Osteoblast (primary cell): ENCODE measurements around the gene PDLIM5. TPM values are rescaled to one million over a fixed set of nuclear protein-coding genes. Genes with fewer than 3 reads are reported as not detected.

Experiments
- DNase-seq: peaks from one replicate; pipeline ENCODE4 v3.0.0; 2011; ENCODE audit warnings: low spot score, mixed read lengths; ENCODE audit not compliant: insufficient read length; ENCODE audit errors: missing footprints
- H2AFZ ChIP-seq: 2 replicates; pipeline ENCODE4 v1.6.0; 2011; ENCODE audit warnings: mild to moderate bottlenecking, low read length
- H3K27ac ChIP-seq: 2 replicates; pipeline ENCODE4 v1.5.1; 2011; ENCODE audit warnings: mild to moderate bottlenecking, low read depth, low read length, moderate library complexity
- H3K27me3 ChIP-seq: 2 replicates; pipeline ENCODE4 v1.6.0; 2012; ENCODE audit warnings: mild to moderate bottlenecking, control low read depth, inconsistent platforms, low read length, moderate library complexity; ENCODE audit not compliant: insufficient read depth
- H3K36me3 ChIP-seq: 2 replicates; pipeline ENCODE4 v1.5.1; 2011; ENCODE audit warnings: mild to moderate bottlenecking, low read length, control low read depth, moderate library complexity; ENCODE audit not compliant: insufficient read depth
- H3K4me1 ChIP-seq: 2 replicates; pipeline ENCODE4 v1.5.1; 2011; ENCODE audit warnings: mild to moderate bottlenecking, low read length, control low read depth, moderate library complexity; ENCODE audit not compliant: insufficient read depth
- H3K4me2 ChIP-seq: 2 replicates; pipeline ENCODE4 v1.6.0; 2011; ENCODE audit warnings: mild to moderate bottlenecking, low read length; ENCODE audit not compliant: insufficient read depth
- H3K4me3 ChIP-seq: fragments of 200-600 bp; sonication (generic); 3 replicates; pipeline ENCODE4 v1.5.1; 2012; ENCODE audit warnings: mild to moderate bottlenecking, low read length, inconsistent platforms; ENCODE audit not compliant: insufficient read depth
- H3K79me2 ChIP-seq: 2 replicates; pipeline ENCODE4 v1.6.0; 2012; ENCODE audit warnings: mild to moderate bottlenecking, low read length, control low read depth, inconsistent platforms; ENCODE audit not compliant: insufficient read depth
- H3K9me3 ChIP-seq: 2 replicates; pipeline ENCODE4 v1.5.1; 2011; ENCODE audit warnings: low read depth, low read length, control low read depth
- H4K20me1 ChIP-seq: 2 replicates; pipeline ENCODE4 v1.6.0; 2012; ENCODE audit warnings: mild to moderate bottlenecking, low read length, control low read depth; ENCODE audit not compliant: insufficient read depth
- total RNA-seq: library from RNA; depleted of rRNA; stranded (reverse); fragments of >200 nt; gene quantifications from 2 replicates; pipeline ENCODE4 v1.2.3, GENCODE V29; 2012
- TF ChIP-seq, protein P1 (sequence below): IDR thresholded peaks from 2 replicates; pipeline ENCODE4 v1.5.1; 2011; ENCODE audit warnings: mild to moderate bottlenecking, low read depth, low read length, moderate library complexity; ENCODE audit errors: extremely low read depth

PDLIM5 gene
- total RNA-seq, 1 donor, result 312 TPM

DNA sequence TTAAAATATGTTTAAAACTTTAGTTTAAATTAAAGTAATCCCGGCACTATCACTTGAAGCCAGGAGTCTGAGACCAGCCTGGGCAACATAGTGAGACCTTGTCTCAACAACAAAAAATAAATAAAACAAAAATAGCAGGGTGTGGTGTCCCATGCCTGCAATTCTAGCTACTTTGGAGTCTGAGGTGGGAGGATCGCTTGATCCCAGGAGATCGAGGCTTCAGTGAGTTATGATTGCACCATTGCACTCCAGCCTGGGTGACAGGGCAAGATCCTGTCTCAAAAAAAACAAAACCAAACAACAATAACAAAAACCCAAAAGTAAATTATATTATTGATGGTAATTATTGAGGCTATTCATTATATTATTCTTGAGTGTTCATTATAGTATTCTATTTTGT lies 9.9 kb upstream of the PDLIM5 start:
- Histone ChIP-seq H3K4me1 (peaks cover 25% of the 10 kb centered on the region), H3K79me2 (no peaks in the 10 kb centered on the region), H3K9me3 (no peaks in the 10 kb centered on the region), H3K27ac (no peak overlapping the region), H3K4me3 (no peak overlapping the region), H3K27me3 (no peaks in the 10 kb centered on the region), H3K36me3 (no peaks in the 10 kb centered on the region), H3K4me2 (no peak overlapping the region), H2AFZ (no peak overlapping the region), H4K20me1 (no peaks in the 10 kb centered on the region)
- TF ChIP-seq, protein P1, sequence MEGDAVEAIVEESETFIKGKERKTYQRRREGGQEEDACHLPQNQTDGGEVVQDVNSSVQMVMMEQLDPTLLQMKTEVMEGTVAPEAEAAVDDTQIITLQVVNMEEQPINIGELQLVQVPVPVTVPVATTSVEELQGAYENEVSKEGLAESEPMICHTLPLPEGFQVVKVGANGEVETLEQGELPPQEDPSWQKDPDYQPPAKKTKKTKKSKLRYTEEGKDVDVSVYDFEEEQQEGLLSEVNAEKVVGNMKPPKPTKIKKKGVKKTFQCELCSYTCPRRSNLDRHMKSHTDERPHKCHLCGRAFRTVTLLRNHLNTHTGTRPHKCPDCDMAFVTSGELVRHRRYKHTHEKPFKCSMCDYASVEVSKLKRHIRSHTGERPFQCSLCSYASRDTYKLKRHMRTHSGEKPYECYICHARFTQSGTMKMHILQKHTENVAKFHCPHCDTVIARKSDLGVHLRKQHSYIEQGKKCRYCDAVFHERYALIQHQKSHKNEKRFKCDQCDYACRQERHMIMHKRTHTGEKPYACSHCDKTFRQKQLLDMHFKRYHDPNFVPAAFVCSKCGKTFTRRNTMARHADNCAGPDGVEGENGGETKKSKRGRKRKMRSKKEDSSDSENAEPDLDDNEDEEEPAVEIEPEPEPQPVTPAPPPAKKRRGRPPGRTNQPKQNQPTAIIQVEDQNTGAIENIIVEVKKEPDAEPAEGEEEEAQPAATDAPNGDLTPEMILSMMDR, result no peak
- DNase-seq, result no peak

DNA sequence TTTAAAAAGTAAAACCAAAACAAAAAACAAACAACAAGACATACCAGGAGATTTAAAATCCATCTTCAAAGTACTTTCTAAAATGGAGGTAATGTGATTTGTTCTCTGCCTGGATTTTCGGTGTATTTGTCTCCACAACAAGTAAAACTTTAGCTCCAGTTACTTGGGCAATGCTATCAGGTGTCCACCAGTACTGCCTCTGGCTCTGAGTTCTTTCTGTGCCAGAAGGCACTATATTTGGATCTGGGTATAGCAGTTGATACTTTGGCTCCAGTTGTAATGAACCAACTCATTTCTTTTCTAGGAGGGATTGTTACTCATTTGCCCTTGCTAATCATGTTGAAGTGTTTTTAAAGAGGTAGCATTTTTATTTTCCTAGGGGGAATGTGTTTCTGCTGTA lies 9.5 kb upstream of the PDLIM5 start:
- H3K4me3 ChIP-seq, result no peak overlapping the region
- no peaks in the 10 kb centered on the region for H4K20me1 ChIP-seq
- no peak overlapping the region for H3K4me2 ChIP-seq
- H3K4me1 ChIP-seq, result peaks cover 30% of the 10 kb centered on the region
- H2AFZ ChIP-seq, result peak overlapping the region; percentile 60
- TF ChIP-seq, protein P1, result no peak
- no peaks in the 10 kb centered on the region for H3K9me3 ChIP-seq
- H3K27me3 ChIP-seq, result no peaks in the 10 kb centered on the region
- DNase-seq, result peak; percentile 54
- no peak overlapping the region for H3K27ac ChIP-seq
- no peaks in the 10 kb centered on the region for H3K79me2 ChIP-seq
- H3K36me3 ChIP-seq, result no peaks in the 10 kb centered on the region

DNA sequence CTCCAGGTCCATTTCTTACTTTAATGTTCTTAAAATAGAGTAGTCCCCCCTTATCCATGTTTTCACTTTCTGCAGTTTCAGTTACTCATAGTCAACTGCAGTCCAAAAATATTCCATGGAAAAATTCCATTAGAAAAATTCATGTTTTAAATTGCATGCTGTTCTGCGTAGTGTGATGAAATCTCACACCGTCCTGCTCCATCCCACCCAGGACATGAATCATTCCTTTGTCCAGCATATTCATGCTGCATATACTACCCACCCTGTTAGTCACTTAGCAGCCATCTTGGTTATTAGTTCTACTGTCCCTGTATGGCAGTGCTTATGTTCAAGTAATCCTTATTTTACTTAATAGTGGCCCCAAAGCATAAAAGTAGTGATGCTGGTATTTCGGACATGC lies 5.4 kb upstream of the PDLIM5 start:
- H3K9me3 ChIP-seq, result no peaks in the 10 kb centered on the region
- H3K27ac ChIP-seq, result peak overlapping the region; percentile 88
- TF ChIP-seq, protein P1, result no peak
- peak overlapping the region; percentile 49 for H2AFZ ChIP-seq
- H3K4me3 ChIP-seq, result no peak overlapping the region
- H4K20me1 ChIP-seq, result no peaks in the 10 kb centered on the region
- H3K36me3 ChIP-seq, result no peaks in the 10 kb centered on the region
- H3K4me2 ChIP-seq, result peak overlapping the region; percentile 51
- H3K27me3 ChIP-seq, result no peaks in the 10 kb centered on the region
- H3K4me1 ChIP-seq, result peaks cover 42% of the 10 kb centered on the region
- peaks cover 3% of the 10 kb centered on the region for H3K79me2 ChIP-seq
- DNase-seq, result peak; percentile 84

DNA sequence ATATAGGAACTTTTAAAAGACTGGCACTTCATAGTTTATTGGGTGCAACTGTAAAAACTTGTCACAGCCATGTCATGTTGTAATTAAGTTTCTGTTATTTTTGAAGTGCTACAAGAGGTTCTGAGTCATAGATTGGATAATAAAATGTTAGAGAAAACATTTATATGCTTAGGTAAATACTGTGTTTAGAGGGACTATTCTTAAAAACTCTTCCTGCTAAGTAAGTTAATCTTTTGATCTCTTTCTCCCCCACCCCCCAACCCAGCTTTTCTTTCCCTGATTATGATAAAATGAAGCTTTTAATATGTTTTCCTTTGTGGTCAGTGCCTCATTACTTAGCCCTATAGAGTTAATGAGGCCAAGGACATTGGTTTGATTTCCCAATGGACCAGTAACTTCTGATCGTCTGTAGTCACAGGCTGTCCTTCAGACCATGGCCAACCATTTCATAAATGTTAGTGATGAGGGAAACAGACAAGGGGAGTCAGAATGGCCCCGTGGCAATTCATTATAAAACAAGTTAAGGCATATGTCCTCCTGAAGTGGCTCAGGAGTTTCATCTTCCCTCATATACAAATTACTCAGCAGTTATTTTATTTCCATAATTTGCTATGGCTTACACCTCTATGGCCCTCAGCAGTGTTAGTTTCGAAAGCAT lies 3.9 kb upstream of the PDLIM5 start:
- Histone ChIP-seq H3K4me1 (peaks cover 38% of the 10 kb centered on the region), H3K27ac (peak overlapping the region; percentile 88)

More for the DNA sequence above, 3.9 kb upstream of the PDLIM5 start:
- TF ChIP-seq, protein P1, result no peak
- peak overlapping the region; percentile 25 for H3K4me2 ChIP-seq
- peaks cover 17% of the 10 kb centered on the region for H3K79me2 ChIP-seq
- no peaks in the 10 kb centered on the region for H3K36me3 ChIP-seq
- H2AFZ ChIP-seq, result peak overlapping the region; percentile 24
- no peaks in the 10 kb centered on the region for H3K9me3 ChIP-seq
- no peak for DNase-seq
- no peaks in the 10 kb centered on the region for H4K20me1 ChIP-seq
- H3K4me3 ChIP-seq, result no peak overlapping the region
- H3K27me3 ChIP-seq, result no peaks in the 10 kb centered on the region
